WI38 (cell line): ENCODE measurements around the gene ARHGEF16.

Experiments used
- H3K4me3 ChIP-seq: 2 replicates; pipeline ENCODE4 v1.5.1; 2011; ENCODE audit warnings: low read depth, mild to moderate bottlenecking, control low read depth, low read length
- TF ChIP-seq, protein P1 (sequence below): IDR thresholded peaks from 2 replicates; pipeline ENCODE4 v1.5.1; 2012; ENCODE audit warnings: low read depth, mild to moderate bottlenecking, control low read depth, low read length

ARHGEF16 gene

DNA sequence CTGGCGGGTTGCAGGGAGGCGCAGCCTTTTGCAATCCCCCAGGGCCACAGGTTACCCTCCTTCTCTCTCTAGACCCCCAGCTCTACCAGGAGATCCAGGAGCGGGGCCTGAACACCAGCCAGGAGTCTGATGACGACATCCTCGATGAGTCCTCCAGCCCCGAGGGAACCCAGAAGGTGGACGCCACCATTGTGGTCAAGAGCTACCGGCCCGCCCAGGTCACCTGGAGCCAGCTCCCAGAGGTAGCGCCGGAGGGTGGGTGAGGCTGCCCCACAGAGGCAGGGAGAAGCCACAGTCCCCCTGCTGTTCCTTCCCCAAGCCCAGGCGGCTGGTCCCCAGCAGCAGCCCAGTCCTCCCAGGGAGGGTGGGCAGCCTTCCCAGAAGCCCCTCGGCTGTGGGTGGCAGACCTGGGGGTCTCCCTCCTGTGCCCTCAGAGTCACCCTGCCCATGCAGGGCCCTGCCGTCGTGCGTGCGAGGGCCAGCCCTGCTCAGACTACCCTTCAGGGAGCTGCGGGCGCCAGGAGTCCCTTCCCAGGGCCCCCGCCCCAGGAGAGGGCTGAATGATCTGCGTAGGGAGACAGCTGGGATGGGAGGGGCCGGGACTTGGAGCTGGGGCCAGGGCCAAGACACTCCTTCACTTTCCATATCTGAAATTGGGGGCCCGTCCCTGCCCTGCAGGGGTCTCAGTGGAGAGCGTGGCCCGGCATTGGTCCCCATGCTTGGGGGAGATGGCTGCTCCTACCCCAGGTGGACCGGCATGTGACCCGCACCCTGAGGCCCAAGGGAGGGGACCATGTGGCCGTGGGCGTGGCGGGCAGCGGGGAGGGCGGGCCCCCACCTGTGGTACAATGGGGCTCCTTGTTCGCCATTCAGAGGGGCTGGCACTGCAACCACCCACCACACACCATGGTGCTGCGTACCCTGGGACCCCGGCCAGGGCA is 12.9 kb downstream of the ARHGEF16 start:
- H3K4me3 ChIP-seq = no peak overlapping the region
- TF ChIP-seq, protein P1, sequence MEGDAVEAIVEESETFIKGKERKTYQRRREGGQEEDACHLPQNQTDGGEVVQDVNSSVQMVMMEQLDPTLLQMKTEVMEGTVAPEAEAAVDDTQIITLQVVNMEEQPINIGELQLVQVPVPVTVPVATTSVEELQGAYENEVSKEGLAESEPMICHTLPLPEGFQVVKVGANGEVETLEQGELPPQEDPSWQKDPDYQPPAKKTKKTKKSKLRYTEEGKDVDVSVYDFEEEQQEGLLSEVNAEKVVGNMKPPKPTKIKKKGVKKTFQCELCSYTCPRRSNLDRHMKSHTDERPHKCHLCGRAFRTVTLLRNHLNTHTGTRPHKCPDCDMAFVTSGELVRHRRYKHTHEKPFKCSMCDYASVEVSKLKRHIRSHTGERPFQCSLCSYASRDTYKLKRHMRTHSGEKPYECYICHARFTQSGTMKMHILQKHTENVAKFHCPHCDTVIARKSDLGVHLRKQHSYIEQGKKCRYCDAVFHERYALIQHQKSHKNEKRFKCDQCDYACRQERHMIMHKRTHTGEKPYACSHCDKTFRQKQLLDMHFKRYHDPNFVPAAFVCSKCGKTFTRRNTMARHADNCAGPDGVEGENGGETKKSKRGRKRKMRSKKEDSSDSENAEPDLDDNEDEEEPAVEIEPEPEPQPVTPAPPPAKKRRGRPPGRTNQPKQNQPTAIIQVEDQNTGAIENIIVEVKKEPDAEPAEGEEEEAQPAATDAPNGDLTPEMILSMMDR = no peak

- TF ChIP-seq, protein P1 = no peak
These were observed 14.0 kb downstream of the ARHGEF16 start for GRCh38 chr1:3468236-3469103.

DNA sequence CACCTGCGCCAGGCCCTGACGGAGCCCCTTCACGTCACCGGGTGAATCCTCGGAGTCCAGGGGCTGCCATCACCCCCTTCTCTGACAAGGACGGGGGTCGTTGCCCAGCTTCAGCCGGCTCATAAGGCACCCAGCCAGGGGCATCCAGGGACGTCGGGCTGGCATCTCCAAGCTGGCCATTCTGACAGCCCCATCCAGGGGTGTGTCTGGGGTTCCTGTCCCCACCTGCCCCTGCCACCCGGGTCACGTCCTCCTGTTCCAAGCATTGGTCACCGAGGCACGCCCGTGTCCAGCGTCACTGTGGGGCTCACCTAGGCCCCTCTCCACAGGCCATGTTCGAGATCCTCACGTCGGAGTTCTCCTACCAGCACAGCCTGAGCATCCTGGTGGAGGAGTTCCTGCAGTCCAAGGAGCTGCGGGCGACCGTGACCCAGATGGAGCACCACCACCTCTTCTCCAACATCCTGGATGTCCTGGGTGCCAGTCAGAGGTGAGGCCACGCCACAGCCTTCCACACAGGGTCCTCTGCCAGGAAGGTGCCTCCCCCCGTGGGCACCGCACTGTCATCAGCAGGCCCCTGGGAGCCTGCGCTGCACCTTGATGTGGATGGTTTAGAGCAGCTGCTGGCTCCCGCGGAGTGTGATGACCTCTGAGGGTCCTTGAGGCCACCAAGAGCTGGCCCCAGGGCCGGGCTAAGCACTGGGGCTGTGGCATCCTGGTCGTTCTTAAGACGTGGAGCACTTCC is 14.8 kb downstream of the ARHGEF16 start:
- TF ChIP-seq, protein P1 = no peak
- H3K4me3 ChIP-seq = no peak overlapping the region

More at GRCh38 chr1:3468236-3469103, 14.0 kb downstream of the ARHGEF16 start:
- H3K4me3 ChIP-seq = no peak overlapping the region

DNA sequence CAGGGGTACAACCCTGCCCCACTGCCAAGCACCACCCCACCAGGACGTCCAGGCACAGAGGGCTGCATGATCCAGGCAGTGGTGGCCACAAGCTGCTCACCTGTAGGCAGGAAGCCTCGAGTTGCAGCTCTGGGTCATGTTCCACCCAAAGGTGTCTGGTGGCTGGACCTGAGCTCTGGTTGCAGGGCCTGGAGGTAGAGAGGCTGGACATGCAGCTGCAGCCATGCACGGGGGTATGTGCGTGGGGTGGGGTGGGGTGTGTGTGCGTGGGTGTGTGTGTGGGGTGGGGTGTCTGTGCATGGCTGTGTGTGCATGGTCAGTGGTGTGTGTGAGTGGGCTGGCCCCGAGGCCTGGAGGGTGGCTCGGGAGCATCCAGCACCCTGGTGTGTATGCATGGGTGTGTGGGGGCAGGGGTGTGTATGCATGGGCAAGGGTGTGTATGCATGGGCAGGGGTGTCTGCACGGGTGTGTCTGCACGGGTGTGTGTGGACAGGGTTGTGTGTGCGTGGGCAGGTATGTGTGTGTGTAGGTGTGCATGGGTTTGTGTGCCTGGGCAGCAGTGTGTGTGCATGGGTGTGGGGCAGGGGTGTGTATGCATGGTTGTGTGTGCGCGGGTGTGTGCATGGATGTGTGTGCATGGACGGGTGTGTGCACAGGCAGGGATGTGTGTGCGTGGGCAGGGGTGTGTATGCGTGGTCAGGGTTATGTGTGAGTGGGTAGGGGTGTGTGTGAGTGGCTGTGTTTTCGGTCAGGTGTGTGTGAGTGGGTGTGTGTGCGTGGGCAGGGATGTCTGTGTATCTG is 15.6 kb downstream of the ARHGEF16 start:
- TF ChIP-seq, protein P1 = no peak
- no peak overlapping the region for H3K4me3 ChIP-seq

DNA sequence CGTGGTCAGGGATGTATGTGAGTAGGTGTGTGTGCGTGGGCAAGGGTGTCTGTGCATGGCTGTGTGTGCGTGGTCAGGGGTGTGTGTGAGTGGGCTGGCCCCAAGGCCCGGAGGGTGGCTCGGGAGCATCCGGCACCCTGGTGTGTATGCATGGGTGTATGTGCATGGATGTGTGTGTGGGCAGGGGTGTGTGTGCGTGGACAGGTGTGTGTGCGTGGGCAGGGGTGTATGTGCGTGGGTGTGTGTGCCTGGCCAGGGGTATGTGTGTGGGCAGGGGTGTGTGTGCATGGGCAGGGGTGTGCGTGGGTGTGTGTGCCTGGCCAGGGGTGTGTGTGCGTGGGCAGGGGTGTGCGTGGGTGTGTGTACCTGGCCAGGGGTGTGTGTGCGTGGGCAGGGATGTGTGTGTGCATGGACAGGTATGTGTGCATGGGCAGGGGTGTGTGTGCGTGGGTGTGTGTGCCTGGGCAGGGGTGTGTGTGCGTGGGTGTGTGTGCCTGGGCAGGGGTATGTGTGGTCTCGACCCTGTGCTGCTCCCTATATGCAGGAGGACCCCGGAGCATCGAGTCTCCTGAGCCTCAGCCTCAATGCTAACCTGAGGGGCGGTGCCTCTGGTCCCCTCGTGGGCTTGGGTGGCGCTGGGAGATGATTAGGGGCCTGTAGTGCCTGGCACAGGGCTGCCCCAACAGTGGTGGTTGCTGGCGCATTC is 16.3 kb downstream of the ARHGEF16 start:
- H3K4me3 ChIP-seq = no peak overlapping the region
- TF ChIP-seq, protein P1 = no peak
